HG02870 (cell line): ENCODE results near the gene SCUBE1.

Source experiments
- ATAC-seq: cut with Tn5 transposase; IDR thresholded peaks from one replicate; pipeline ENCODE4 v1.9.1; 2021; ENCODE audit warnings: mild to moderate bottlenecking, moderate library complexity; ENCODE audit not compliant: unreplicated experiment

The SCUBE1 gene

DNA sequence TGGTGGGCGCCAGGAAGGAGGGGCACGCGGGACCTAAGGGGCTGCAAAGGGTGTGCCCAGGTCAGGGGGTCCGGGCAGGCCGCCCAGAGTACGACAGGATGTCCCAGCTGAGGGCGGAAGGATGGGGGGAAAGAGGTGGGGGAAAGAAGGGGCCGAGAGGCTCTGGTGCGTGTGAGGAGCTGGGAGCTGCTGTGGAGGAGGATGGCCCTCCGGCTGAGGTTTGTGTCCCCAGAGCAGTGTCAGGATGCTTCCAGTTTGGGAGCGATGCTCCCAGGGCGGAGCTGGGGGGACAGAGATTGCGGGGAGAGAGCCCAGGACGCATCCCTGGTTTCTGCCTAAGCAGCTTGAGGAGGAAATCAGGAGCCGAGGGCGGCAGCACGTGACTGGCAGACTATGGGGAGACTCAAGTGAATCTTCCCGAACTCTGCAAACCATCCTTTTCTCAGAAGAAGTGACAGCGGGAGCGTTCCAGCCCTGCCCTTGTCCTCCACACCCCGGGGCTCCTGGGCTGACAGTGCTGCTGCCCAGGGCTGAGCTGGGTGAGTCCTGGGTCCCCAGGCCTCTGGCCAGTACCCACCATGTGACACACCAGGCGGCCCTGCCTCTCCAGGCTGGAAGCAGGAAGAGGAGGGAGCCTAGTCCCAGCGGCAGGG, 136.5 kb downstream of the SCUBE1 start:
- ATAC-seq: no peak

DNA sequence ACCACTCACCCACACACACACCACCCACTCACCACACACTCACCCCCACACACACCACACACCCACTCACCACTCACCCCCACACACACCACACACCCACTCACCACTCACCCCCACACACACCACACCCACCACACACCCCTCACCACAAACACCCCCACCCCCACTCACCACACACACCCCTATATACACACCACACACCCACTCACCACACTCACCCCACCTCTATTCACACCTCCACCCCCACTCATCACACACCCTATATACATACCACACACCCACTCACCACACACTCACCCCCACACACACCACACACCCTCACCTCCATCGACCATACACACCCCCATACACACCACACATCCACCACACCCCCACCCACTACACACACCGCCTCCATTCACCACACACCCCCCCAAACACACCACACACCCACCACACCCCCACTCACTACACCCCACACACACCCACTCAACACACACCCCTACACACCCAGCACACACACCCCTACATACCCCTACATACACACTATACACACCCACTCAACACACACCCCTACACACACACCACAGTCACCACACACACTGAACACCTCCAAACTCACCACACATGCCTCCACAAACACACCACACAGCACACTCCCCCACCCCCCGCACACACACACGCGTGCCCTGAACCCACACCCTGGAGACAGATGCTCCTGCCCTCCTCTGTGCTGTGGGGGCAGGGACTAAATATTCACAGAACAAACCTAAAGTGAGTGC, 137.2 kb downstream of the SCUBE1 start:
- ATAC-seq: no peak

DNA sequence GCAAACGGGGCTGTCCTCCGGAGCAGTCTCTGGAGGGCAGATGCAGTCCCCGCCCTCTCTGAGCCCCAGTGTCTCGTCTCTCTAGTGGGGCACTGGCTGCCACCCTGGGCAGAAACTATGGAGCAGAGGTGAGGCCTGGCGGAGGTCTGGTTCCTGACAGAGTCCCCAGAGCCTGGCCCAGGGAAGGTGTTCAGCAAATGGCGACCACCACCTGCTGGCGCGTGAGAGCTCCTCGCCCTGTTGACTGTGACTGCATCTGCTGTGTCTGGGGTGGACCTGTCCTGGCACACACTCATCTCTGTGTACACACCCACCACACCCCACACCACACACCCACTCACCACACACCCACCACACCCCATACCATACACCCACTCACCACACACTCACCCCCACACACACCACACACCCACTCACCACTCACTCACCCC, 137.9 kb downstream of the SCUBE1 start:
- no peak for ATAC-seq

DNA sequence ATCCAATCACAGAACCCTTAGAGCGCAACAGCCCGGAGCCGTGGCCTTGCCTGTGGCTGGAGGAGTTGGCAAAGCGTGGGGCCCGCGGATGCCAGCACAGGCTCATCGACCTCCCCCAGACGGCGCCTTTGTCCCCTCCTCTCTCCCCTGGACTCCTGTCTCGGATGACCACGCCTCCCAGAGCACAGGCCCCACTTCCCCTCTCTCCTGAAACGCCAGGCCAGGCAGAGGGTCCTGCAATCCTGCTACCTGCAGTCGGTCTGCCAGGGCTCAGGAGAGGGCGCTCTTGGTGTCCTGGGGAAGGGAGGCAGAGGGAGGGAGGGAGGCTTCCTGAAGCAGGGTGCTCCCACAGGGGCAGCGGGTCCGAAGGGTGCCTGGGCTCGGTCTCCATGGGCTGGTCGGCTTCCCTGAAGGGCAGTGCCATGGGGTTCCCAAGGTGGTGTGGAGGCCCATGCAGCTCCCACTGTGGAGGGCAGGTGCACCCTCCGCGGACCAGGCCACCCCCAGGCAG, 139.6 kb downstream of the SCUBE1 start:
- no peak for ATAC-seq

DNA sequence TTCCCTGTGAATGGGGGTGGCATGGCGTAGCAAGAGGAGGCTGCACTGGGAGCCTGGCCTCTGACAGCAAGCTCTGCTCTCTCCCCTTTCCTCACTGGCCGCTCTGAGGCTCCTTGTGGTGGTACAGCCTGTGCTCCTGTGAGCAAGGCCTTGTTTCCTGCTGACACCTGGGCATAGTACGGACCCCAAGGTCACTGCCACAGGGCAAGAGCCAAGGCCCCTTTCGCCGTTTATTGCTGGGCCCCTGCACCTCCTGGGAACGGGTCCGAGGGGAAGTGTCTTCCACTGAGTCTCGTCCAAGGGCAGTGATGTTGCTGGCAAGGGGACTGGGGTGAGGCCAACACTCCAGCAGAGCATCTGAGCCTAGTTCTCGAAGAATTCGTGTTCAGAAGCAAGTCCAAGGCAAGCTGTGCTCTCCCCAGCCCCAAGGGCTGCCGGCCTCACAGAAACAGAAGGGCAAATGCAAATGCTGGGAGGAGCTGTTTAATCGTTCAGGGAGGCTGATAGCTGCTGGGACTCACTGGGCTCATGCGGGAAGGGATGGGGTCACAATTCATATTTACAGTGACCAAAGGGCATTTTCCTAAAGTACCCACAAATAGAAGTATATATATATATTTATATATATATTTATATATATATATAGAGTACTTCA, 140.3 kb downstream of the SCUBE1 start:
- no peak for ATAC-seq

DNA sequence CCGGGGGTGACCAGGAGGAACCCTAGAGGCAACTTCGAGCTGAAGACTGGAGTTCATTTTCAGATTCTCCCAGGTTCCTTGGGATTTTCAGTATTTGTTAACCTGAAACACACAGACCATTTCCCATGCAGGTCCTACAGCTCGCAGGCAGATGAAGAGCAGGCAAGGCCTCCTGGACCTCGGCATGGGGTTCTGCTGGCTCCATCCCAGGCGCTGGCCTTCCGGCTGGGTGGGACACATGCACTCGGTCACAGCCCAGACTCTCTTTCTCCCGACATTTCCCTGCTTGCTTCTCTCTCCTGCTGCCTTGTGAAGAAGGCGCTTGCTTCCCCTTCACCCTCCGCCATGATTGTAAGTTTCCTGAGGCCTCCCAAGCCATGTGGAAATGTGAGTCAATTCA, 140.8 kb downstream of the SCUBE1 start:
- no peak for ATAC-seq

- ATAC-seq: no peak
Observed at GRCh38 chr22:43201486-43202219, 141.5 kb downstream of the SCUBE1 start.

DNA sequence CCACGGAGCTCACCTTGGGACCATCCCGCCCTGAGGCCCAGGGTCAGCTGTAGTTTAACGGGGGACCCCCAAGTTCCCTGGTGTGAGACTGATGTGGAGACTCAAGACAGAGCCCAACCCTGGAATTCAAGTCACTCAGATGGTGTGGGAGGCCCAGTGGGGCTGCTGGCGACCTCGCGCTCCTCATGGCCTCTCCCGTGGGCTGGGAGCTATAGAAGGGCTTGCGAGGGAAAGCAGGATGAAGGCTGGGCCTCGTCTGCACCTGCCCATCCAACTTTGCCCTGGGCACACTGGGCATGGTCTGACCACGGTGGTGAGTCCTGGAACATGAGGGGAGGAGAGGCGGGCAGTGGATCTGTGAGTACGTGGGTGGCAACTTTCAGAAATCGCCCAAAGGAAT, 142.6 kb downstream of the SCUBE1 start:
- no peak for ATAC-seq

GRCh38 chr22:43200031-43200430, 143.1 kb downstream of the SCUBE1 start:
- no peak for ATAC-seq

DNA sequence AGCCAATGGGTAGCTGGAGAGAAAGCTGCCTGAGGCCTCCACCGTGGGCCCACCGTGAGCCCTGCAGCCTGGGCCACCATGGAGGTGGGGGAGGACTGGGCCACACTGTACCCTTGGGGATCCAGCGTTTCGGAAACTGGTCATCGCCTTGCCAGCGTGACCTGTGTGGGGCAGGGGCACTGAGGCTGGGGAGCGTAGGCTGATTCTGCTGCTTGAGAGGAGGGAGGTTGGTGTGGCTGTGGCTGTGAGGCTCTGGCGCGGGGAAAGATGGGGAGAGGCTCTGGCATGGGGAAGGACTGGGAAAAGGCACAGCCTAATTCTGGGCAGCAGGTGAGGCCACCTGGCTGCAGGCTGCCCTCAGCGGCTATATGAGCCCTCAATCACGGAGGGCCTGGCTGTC, 143.6 kb downstream of the SCUBE1 start:
- ATAC-seq: no peak

- no peak for ATAC-seq
Observed at GRCh38 chr22:43198936-43199335, 144.2 kb downstream of the SCUBE1 start.

DNA sequence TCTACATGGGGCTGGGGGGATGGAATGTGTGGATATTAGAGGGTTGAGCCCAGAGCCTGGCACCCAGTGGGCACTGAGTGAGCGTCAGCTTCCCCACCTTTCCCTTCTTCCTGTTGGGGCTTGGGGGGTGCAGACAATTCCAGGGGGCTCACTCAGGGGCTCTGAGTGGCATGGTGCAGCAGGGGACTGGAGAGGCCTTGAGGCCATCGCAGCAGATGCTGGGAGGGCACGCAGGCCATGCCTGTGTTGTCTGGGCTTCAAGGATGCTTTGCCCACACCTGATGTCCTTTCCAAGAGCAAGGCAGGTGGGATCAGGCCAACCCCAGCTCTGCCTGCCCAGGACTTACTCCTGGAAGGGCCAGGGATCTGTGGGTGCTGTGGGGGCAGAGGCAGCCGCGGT, 145.0 kb downstream of the SCUBE1 start:
- ATAC-seq: no peak

GRCh38 chr22:43197271-43197941, 145.8 kb downstream of the SCUBE1 start:
- ATAC-seq: no peak

GRCh38 chr22:43191831-43192230, 151.3 kb downstream of the SCUBE1 start:
- no peak for ATAC-seq

DNA sequence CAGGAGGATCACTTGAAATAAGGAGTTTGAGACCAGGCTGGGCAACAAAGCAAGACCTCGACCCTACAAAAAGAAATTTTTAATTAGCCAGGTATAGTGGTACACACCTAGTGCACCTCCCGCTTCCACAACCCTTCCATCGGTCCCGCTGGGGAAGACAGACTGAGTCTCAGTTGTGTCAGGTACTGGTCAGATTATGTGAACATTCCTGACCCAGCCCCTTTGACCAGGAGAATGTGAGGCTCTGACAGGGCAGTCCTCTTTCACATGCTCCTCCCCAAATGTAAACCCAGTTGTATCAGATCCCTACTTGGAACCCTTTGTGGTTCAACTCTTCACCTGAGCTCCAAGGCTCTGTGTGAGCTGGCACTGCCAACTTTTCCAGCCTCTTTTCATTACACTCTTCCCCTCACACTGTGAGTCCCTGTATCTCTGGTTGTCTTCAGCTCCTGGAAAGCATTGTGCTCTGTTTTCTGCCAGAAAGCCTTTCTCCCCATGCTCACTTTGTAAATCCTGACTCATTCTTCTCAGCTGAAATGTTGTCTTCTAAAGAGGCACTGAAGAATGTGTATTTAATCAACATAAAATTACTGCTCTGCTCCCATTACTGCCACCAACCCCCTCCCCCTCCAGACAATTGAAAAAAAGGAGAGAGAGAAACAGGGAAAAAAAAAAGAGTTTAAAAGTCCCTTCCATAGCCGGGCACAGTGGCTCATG, 154.2 kb downstream of the SCUBE1 start:
- ATAC-seq: no peak

GRCh38 chr22:43187171-43188099, 155.7 kb downstream of the SCUBE1 start:
- ATAC-seq: peak; percentile 83

DNA sequence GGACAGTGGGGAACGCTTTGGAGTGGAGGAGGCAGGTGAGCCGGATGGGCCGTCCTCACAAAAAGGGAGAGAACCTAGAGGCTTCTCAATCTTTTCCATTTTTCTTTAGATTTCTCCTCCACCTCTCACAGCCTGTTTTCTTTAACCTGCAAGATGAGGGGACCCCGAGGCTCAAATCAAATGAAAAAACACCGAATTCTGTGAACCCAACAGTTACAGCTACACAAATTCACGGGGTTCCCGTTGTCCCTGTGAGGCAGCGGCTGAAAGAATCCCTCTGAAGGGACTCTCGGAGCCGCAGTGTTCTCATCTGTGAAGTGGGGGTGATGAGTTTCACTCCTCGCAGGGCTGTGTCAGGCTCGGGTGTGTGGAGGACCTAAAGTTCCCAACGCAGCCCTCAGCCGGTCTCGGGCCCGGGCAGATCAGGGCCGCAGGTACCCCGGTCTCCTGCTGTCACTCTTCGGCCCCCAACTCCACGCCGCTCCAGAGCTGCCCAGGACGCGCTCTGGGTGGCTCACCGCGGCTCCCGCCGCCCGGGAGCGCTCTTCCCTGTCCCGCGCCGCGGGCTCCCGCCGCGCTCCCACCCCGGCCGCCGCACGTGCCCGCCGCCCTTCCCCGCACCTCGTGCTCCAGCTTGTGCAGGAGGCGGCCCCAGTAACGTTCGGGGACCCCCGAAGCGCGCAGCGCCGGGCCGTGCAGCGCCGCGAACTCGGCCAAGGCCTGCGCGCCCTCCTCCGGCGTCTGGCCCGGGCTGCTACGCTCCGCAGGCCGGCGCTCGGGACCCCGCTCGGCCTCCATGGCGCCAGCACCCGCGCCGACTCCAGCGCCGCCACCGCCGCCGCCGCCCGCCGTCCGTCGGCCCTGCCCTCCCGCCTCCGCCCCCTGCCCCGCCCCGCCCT, 156.7 kb downstream of the SCUBE1 start, which contains the start of gene TTLL12:
Gene TTLL12, minus strand, starts transcription at position 863 of the 899 bp plus-strand sequence. Its CDS starts 65 bp downstream, at position 798.
- ATAC-seq: no peak

DNA sequence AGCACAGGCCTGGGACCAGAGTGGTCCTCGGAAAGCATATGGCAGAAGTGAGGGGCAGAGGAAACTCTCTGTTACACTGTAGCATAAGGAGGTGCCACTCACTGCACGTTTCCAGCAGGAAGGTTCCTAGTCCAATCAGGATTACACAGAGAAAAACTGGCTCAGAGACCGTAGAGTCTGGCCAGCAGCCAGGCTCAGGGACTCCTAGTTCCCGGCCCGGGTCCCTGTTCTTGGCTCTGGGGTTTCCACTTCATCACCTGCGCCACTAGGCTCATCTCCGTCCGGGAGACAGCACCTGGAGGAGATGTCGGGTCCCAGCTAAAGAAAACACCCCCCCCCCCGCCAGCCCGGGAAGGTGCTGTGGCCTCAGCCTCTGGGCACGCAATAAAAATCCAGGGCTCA, 157.3 kb downstream of the SCUBE1 start:
- ATAC-seq: no peak
